Vagina (tissue), 2 donors: ENCODE results near the gene HOXA7.

ENCODE experiments used
- CTCF ChIP-seq, 3 experiments: fragments of 450-650 bp in 2 of 3; fragments of 200-600 bp in 1 of 3; sonication (generic) in 1 of 3; IDR thresholded peaks; one replicate each; pipeline ENCODE4 v1.5.1; 2017 to 2019; ENCODE audit warnings: antibody characterized with exemption in 3 of 3, mild to moderate bottlenecking in 2 of 3, moderate library complexity in 2 of 3
- POLR2A ChIP-seq, 2 donors: fragments of 450-650 bp; IDR thresholded peaks; one replicate each; pipeline ENCODE4 v1.6.1; 2017; ENCODE audit warnings: antibody characterized with exemption in 2 of 2, mild to moderate bottlenecking in 2 of 2, moderate library complexity in 2 of 2

- no peak for TF ChIP-seq CTCF (IDR thresholded peaks at IDR 0.05)
- no peak for TF ChIP-seq POLR2A (IDR thresholded peaks at IDR 0.05)
Measured at GRCh38 chr7:27197137-27198042, 40.9 kb upstream of the HOXA7 start.
